Endothelial cell of umbilical vein (primary cell): ENCODE measurements around the gene ADGRD1.

ENCODE experiments used
- EZH2 ChIP-seq: IDR thresholded peaks from 2 replicates; pipeline ENCODE4 v1.6.1; 2012; ENCODE audit warnings: borderline replicate concordance, low read depth, mild to moderate bottlenecking, moderate library complexity, low read length, inconsistent platforms; ENCODE audit not compliant: severe bottlenecking
- FOS ChIP-seq: IDR thresholded peaks from 2 replicates; pipeline ENCODE4 v1.6.1; 2011; ENCODE audit warnings: mild to moderate bottlenecking, low read length, moderate library complexity, borderline replicate concordance; ENCODE audit not compliant: insufficient read depth
- MYC ChIP-seq: IDR thresholded peaks from one replicate; pipeline ENCODE4 v1.6.1; 2011; ENCODE audit warnings: mild to moderate bottlenecking, low read depth, low read length
- POLR2A ChIP-seq: IDR thresholded peaks from 2 replicates; pipeline ENCODE4 v1.6.1; 2012; ENCODE audit warnings: low read depth, mild to moderate bottlenecking, control low read depth, low read length
- POLR2AphosphoS5 ChIP-seq: IDR thresholded peaks from 2 replicates; pipeline ENCODE4 v1.6.1; 2012; ENCODE audit warnings: low read depth, mild to moderate bottlenecking, control low read depth, low read length, moderate library complexity; ENCODE audit not compliant: insufficient read depth
- TF ChIP-seq, protein P1 (sequence below), 2 donors: IDR thresholded peaks; 1 replicate in 1 of 2; 2 replicates in 1 of 2; pipeline ENCODE4 v1.5.1; 2011; ENCODE audit warnings: low read length in 2 of 2, mild to moderate bottlenecking in 2 of 2, moderate library complexity in 2 of 2, control low read depth in 1 of 2, inconsistent platforms in 1 of 2, low read depth in 1 of 2; ENCODE audit not compliant: insufficient read depth in 1 of 2; ENCODE audit errors: extremely low read depth in 1 of 2
- TF ChIP-seq, protein P2 (sequence below): IDR thresholded peaks from 2 replicates; pipeline ENCODE4 v1.6.1; 2011; ENCODE audit not compliant: insufficient read depth, insufficient read length

DNA sequence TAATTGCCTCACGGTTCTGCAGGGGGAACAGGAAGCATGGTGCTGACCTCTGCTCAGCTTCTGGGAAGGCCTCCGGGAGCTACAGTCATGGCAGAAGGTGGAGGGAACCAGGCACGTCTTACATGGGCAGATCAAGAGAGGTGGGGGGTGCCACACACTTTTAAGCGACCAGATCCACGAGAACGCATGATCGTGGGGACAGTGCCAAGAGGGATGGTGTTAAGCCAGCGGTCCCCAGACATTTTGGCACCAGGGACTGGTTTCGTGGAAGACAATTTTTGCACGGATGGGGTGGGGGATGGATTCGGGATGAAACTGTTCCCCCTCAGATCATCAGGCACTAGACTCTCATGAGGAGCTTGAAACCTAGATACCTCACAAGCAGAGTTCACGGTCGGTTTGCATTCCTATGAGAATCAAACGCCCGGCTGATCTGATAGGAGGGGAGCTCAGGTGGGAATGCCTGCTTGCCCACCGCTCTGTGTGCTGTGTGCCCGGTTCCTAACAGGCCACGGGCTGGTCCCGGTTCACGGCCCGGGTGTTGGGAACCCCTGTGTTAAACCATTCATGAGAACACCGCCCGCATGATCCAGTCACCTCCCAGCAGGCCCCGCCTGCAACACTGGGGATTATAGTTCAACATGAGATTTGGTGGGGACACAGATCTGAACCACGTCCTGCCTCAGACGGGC is 96.9 kb downstream of the ADGRD1 start:
- TF ChIP-seq, protein P1, sequence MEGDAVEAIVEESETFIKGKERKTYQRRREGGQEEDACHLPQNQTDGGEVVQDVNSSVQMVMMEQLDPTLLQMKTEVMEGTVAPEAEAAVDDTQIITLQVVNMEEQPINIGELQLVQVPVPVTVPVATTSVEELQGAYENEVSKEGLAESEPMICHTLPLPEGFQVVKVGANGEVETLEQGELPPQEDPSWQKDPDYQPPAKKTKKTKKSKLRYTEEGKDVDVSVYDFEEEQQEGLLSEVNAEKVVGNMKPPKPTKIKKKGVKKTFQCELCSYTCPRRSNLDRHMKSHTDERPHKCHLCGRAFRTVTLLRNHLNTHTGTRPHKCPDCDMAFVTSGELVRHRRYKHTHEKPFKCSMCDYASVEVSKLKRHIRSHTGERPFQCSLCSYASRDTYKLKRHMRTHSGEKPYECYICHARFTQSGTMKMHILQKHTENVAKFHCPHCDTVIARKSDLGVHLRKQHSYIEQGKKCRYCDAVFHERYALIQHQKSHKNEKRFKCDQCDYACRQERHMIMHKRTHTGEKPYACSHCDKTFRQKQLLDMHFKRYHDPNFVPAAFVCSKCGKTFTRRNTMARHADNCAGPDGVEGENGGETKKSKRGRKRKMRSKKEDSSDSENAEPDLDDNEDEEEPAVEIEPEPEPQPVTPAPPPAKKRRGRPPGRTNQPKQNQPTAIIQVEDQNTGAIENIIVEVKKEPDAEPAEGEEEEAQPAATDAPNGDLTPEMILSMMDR (IDR thresholded peaks at IDR 0.05; ENCODE audit: extremely low read depth in 1 of 2, insufficient read depth in 1 of 2, low read depth in 1 of 2, low read length in 2 of 2) = no peak
- TF ChIP-seq EZH2 (no peak), MYC (no peak), POLR2A (no peak), POLR2AphosphoS5 (no peak), FOS (no peak)
- TF ChIP-seq, protein P2, sequence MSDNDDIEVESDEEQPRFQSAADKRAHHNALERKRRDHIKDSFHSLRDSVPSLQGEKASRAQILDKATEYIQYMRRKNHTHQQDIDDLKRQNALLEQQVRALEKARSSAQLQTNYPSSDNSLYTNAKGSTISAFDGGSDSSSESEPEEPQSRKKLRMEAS = no peak
